GM21528 (cell line): ENCODE data around the gene COL4A3.

Source experiments
- ATAC-seq: cut with Tn5 transposase; IDR thresholded peaks from one replicate; pipeline ENCODE4 v1.9.1; 2021; ENCODE audit warnings: mild to moderate bottlenecking, moderate library complexity; ENCODE audit not compliant: unreplicated experiment, low FRiP score

The COL4A3 gene

GRCh38 chr2:227163998-227164762 is at the start of gene COL4A3, which contains the start of gene COL4A4:
Gene COL4A3, plus strand, starts transcription at chr2:227164624. Its CDS starts 103 bp downstream, at chr2:227164727.
Gene COL4A4, minus strand, starts transcription at chr2:227164205. Its CDS starts 16,722 bp downstream, at chr2:227147483.
- peak; percentile 56 for ATAC-seq

GRCh38 chr2:227115761-227116160 is 48.7 kb upstream of the COL4A3 start:
- ATAC-seq = no peak

GRCh38 chr2:227117027-227117426 is 47.4 kb upstream of the COL4A3 start:
- ATAC-seq = no peak

GRCh38 chr2:227117852-227118251 is 46.6 kb upstream of the COL4A3 start:
- ATAC-seq = no peak

GRCh38 chr2:227118353-227118752 is 46.1 kb upstream of the COL4A3 start:
- no peak for ATAC-seq

- ATAC-seq = no peak
Observed at GRCh38 chr2:227123697-227124096, 40.7 kb upstream of the COL4A3 start.

- no peak for ATAC-seq
Observed at GRCh38 chr2:227124811-227125210, 39.6 kb upstream of the COL4A3 start.

GRCh38 chr2:227125506-227125905 is 38.9 kb upstream of the COL4A3 start:
- ATAC-seq = no peak

GRCh38 chr2:227127201-227127600 is 37.2 kb upstream of the COL4A3 start:
- ATAC-seq = no peak

- ATAC-seq = no peak
Observed at GRCh38 chr2:227130636-227131035, 33.8 kb upstream of the COL4A3 start.

GRCh38 chr2:227132986-227133385 is 31.4 kb upstream of the COL4A3 start:
- no peak for ATAC-seq

GRCh38 chr2:227134591-227134990 is 29.8 kb upstream of the COL4A3 start:
- ATAC-seq = no peak

- ATAC-seq = no peak
Observed at GRCh38 chr2:227141301-227141700, 23.1 kb upstream of the COL4A3 start.

- no peak for ATAC-seq
Observed at GRCh38 chr2:227143895-227144294, 20.5 kb upstream of the COL4A3 start.

GRCh38 chr2:227146456-227146855 is 18.0 kb upstream of the COL4A3 start:
- ATAC-seq = no peak

- ATAC-seq = no peak
Observed at GRCh38 chr2:227147023-227147422, 17.4 kb upstream of the COL4A3 start.

GRCh38 chr2:227148106-227148505 is 16.3 kb upstream of the COL4A3 start:
- ATAC-seq = no peak

GRCh38 chr2:227150222-227150936 is 14.0 kb upstream of the COL4A3 start:
- no peak for ATAC-seq

- no peak for ATAC-seq
Observed at GRCh38 chr2:227152093-227152766, 12.2 kb upstream of the COL4A3 start.

- ATAC-seq = no peak
Observed at GRCh38 chr2:227153307-227153706, 11.1 kb upstream of the COL4A3 start.

GRCh38 chr2:227153758-227154486 is 10.5 kb upstream of the COL4A3 start:
- no peak for ATAC-seq
